Stimulated activated CD8-positive, alpha-beta memory T cell treated with anti-CD3 and anti-CD28 coated beads, Interleukin-15, amount 100 ng/mL, for 48 hours (primary cell): ENCODE data around the gene CAMSAP1.

Experiments used
- DNase-seq, 2 donors: peaks; one replicate each; pipeline ENCODE4 v3.0.0-alpha.2; 2020; ENCODE audit warnings: low read depth in 2 of 2

Gene CAMSAP1

DNA sequence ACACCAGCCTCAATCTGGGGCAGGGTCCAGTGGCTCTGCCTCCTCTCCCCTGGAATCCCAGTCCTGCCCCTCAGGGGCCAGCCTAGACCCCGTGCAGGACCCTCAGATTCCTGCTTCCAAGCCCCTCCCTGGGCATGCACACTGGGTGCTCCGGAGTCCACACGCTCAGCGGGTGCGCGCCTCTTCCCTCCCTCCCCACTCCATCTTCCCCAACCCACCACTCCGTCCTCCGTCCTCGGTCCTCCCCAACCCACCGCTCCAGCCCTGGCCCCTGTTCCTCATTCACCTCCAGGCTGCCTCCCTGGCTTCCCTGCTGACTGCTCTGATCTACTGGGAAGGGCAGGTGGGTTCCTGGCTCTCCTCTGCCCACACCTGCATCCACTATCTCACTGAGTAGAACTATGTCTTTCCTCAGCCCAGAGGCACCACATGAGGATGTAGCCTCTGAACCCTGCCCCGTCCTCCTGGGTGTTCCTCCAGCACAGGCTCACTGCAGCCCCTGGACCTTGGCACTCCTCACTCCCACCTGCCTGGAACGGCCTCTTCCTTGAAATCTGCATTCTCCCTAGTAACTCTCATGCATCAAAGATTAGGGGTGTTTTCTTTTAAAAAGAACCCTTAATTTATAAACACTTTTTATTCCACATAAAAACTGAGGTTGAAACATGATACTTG is 92.8 kb downstream of the CAMSAP1 start:
- no peak for DNase-seq

DNA sequence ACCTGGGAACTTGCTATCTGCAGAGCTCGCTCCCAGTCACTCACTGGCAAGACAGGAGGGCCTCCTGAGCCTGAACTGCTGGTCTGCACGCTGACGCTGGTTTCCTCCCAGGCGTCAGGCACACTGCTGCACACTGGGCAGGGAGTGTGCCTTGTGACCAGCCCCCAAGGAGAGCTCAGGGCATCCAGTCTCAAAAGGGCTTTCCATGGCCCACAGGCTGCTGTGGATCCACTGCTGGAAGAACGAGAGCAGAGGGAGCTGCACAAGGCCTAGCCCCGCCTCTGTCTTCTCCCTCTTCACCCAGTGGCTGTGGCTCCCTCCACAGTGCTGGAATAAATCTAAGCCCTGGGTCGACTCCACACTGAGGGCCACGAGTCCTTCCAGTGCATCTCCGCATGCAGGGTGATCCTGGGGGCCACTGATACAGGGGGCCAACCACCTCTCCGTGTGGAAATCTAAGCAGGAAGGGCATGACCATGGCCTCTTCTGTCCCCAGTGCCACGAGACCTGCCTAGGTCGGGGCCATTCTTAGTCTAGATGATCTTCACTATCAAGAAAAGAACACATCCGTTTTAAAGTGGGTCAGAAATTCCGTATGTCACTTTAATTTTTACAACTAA is 93.6 kb downstream of the CAMSAP1 start:
- DNase-seq = no peak

DNA sequence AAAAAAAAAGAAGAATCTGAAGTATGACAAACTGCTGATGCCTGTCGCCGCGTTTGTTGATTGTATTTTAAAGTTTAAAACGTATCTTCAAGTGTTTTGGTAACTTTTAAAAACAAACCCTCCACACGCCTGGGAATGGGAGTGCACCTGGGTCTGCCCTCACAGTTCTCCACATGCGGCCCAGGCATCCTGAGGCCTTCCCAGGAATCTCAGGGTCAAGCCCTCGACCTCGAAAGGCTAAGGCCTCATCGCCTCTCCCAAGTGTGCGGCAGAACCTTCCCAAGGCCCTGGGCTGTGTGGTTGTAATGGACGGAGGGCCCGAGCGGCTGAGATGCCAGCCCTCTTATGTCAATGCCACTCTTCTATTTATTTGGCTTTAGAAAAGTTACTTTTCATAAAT is 94.4 kb downstream of the CAMSAP1 start:
- no peak for DNase-seq

DNA sequence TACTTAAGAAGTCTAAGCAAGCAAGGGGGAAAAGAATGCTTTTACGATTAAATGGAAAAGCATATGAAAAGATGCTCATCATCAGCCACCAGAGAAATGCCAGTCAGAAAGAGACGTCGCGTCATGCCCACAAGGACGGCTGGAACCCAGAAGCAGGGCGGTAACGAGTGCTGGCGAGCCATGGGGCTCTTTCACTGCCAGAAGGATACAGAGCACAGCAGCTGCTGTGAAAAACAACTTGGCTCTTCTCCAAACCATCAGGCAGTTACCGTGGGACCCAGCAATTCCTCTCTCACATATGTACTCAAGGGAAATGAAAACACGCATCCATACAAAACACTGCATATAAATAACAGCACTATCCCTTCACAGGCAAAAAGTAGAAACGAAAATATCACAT is 95.5 kb downstream of the CAMSAP1 start:
- no peak for DNase-seq

DNA sequence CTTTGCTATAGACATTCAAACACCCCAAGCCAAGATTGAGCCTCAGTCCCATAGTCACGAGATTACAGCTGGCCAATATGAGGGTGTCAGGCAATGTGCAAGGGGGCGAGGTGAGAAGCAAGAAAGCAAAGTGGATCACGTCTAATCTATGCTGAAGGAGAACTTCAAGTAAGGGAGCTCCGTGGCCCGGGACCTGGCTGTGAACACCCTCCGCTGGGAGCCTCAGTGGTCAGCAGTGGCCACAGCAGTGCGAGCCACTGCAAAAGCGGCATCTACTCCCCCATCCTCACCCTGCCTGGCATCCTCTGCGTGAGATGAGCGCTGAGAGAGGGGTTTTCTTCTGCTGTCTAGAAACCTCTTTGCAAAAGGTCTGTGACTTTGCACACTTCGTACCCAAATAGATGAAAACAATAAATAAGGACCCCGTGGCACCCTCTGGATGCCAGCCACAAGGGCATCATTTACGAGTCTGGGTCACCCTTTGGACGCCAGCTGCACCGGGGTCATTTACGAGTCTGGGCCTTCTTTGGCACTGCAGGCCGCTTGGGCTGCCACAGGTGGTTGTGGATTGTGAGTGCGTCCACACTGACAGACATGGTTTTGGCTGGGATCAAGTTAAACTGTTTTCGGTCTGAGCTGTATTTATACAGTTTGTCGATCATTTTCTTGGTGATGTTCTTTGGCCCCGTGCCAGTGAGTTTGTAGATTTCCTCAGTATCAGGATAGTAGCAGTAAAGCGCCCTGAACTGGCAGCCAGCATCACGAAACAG is 96.4 kb downstream of the CAMSAP1 start:
- no peak for DNase-seq

DNA sequence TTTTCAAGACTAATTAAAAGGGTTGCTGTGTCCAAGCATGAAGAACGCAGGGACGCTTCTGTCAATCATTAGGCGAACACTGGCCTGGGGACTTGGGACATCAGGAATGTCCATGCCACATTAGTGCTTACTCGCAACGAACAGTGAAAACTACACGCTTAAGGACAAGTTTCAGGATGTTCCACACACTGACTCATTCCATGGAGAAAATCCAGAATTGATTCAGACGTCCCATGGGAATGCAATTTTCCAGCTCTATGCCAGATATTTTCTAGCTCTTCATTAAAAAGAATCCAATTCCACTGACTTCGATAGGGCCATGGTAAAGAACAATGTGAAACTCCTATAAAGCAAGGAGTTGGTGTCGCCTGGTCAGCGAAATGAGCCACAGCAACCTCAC is 98.2 kb downstream of the CAMSAP1 start:
- no peak for DNase-seq

DNA sequence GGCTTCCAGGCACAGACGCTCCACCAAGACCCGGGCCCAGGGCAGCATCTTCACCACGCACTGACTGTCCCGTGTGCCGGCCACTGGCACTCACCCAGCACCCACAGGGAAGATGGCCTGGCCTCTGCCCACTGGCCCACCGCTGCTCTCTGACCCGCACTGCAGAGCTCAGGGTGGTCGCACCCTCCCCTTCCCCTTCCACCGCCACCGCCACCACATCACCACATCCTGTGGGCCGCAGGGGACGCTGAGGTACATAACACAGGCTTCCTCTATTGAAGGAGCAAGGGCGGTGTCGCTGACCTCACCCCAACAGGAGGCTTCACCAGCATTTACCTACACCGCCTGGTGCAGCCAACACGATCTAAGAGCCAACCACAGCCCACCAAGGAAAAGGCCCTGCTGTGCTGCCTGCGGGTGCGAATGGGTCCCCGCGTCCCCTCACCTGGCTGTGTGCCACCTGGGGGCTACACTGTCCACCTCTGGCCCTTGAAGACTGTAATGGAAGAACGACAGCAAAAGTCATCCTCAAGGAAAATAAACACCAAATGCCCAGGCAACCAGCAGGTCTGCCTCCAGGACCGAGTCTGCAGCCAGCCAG is 101.8 kb downstream of the CAMSAP1 start:
- no peak for DNase-seq

DNA sequence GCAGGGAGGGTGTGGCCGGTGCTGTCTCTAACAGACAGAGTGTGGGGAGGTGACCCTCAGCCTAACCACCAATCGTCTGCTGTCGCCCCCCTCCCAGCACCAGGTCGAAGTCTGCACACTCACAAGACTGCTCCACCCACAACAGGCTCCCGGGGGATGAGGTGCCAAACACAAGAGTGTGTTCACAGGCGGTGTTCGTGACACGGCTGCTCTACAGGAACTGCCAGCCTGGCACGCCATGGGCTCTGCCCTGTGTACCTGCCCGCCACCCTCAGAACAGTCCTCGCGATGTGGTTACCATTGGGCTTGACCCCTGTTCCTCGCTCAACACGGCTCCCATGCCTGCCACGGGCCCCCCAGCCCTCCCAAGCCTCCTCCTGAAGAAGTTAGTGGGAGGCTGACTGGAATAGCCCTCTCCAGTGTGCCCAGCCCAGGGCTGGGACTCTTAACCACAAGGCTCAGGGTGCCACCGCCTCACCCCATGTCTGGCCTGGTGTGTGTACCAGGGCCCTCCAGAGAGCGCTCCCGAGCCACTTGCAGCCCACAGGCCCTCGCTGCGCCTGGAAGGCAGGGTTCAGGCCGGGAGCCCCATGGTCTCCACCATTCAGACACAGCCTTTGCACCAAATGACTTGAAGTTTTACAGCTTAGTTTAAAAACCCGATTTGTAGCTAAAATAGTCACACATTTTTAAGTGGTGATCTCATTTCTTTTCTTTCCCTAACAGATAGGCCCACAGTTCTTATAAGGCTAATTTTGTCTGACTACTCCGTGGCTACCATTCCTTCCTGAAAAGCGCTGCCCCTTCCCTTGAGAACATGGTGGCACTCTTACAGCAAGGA is 102.5 kb downstream of the CAMSAP1 start:
- DNase-seq = no peak

DNA sequence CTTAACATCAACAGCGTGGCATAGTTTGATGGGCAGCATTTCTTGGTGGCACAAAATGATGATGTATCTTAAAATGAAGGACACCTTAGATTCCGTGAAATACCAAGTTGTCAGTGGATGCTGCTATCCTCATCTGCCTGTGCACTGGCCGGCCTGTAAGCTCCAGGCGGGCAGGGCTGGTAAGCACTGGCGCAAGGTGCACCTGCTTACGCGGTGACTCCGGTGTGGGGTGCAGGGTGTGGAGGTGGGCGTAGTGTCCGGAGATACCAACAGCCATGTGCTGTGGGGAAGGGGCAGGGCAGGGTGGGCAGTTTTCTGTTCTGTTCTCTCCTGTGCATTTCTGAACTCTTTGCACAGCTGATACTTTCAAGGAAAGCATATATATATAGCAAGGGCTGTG is 103.9 kb downstream of the CAMSAP1 start:
- no peak for DNase-seq

DNA sequence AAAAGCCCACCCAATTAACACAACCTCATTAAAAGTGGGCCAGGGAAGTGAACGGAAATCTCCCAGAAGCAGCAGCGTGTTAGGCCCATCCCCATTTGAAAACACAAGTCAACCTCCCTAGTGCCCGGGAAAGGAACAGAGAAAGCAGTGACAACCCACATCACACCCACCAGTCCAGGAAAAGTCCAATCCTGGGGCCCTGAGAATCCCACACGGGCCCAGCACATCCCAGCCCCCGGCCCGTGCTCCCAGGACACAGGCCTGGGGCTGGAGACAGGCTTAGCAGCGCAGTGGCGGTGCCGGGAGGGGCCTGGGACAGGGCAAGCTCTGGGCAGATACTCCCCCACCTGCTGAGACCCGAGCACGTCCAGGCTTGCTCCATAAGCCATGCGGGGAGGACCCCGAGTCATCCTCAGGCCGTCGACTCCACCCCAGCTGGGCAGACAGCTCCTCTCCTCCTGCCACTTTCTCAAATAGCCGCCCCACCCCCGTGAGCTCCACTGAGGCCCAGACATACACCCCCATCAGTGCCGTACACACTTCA is 104.4 kb downstream of the CAMSAP1 start:
- no peak for DNase-seq

DNA sequence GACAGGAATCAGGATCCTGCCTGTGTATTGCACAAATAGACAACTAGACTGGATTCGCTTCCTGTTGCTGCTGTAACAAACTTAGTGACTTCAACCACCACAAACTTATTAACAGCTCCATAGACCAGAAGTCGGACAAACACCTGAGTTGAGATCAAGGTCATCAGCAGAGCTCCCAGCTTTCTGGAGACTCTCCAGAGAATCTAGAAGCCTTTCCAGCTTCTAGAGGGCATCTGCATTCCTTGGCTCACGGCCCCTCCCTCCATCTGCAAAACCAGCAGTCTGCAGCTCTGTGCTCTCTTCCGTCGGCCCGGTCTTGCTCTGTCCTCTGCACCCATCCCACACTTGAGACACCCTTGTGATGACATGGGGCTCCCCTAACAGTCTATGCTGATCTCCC is 106.3 kb downstream of the CAMSAP1 start:
- no peak for DNase-seq

DNA sequence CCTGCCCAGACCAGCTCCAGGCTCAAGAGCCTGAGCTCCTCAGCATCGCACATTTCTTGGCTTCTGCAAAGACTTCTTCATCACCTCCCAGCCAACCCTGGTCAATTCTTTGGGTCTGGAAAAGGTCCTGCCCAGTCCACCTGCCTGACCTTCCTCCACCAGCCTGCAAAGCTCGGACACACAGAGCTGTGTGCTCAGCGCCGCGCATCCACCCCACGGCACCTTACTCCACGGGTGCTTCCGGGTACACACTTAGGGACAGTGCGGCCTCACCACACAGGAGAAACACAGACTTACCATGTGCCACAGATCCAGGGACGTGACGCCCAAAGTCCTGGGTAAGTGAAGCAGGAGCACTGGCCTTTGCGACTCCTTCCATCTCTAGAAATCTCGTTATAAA is 108.1 kb downstream of the CAMSAP1 start:
- DNase-seq = no peak

DNA sequence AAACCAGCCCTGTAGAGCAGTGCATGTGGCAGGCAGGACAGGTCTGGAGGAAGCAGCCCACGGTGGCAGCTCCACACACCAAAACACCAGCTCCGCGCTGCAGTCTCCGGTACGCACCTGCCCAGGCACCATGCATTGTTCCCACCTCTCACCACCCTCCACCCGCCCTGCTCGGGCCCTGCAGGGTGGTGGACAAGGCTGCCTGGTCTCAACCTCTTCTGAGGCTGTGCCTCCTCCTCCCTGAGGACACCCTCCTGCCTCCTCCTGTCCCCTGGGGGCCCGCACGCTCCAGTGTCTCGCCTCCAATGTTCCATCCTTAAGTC is 109.1 kb downstream of the CAMSAP1 start:
- DNase-seq = no peak

DNA sequence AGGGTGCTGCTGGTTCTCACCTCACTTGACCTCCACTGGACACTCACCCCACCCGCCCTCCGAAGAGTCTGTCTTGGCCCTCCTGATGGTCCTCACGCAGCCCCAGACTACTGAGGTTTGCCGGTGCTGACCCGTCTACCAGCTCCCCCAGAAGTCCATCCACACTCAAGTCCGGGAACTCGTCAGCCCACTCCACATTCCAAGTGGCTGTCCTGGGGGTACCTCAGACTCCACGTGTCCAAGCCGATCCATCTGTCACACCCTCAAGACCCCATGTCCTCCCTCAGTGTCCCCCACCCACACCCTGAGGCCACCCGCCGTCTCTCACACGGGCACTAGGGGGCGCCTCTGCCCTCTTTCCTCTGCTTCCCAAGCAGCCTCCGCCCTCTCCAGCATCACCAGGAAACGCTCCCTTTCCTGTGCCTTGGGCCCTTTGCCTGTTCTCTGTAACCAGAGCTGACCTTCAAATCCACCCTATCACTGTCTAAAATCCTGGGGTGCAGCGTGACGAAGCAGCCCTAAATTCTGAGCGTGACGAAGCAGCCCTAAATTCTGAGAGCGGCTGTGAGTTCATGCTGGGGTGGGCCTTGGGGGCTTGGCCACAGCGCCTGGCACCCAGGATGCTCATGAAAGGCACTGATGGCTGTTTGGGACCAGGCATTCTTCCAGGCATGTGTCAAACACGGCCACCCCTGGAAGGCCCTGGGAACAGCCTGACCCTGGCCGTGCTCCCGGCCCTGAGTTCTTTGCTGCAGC is 109.7 kb downstream of the CAMSAP1 start:
- no peak for DNase-seq

DNA sequence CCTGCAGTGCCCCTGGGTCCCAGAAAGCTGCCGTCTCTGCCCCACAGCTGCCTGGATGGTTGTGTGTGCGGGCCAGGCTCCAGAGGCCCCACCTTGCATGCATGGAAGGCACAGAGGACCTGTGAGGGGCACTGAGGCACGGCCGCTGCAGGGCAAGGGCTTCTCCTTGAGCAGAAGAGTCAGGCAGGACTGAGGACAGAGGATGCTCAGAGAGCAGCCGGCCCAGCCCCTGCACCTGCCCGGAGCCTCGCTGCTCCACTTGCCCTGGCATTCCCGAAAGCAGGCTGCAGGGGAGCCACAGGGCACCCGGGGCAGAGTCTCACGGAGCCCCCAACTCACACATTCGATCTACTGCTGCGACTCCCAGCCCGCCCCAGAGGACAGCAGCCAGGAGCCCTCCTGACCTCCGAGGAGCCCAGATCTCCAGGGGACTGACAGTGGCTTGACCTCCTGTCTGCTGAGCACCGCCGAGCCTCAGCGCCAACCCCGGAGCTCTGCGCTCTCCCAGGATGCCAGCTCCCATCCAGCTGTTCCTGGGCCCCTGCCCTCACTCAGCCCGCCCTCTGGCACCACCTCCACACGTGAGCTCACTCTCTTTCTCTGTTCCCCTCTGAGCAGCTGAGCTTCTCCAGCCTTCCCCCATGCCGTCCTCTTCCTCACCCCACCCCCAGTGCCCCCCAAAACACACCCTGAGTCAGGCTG is 110.4 kb downstream of the CAMSAP1 start:
- no peak for DNase-seq

DNA sequence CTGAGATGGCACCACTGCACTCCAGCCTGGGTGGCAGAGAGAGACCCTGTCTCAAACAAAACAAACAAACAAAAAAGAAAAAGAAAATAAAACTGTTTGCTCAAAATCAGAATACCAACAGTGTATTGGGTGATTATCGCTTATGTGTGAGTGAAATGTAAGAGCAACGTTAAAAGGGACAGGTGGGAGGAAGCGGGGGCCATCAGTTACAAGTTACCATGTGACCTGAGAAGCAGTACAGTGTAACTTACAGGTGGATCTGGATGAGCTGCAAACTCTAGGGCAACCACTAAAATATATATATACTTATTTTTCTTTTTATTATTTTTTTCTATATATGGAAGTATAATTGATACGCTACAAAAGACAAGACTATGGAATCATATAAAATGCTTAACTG is 112.0 kb downstream of the CAMSAP1 start:
- no peak for DNase-seq

DNA sequence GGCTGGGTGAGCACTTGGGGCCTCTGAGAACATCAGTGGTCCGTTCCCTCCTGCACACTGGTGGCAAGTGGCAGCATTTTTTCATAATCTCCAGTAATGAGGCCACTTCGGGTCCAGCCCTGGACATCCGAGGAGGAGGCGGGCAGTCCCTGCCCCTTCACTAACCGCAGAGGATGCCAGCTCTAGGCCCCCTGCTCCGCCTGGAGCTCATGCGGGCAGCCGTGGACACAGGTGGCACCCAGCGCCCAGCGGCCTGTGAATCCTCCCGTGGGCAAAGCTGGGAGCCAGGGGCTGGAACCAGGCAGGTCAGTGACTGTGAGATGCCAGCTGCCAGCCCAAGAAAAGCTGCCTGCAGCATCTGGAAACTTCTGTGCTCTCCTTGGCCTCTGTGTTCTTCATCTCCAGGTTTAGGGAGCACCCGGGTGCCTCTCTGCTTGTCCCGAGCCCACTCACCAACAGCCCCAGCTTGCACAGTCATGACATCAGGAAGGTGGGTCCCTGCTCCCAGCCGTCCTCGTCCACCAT is 112.9 kb downstream of the CAMSAP1 start:
- DNase-seq = no peak

DNA sequence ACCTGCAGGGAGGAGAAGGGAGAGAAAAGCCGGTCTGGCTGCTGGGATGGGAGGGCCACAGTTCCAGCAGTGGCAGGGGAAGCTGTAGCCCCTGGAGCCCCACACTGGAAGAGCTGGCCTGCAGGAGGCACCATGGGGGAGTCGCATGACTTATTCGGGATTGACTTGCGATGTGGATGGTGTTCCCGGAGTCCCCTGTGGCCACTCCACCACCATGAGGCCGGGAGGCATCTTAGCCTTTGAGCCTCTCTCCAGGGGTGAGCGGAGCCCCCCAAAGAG is 113.3 kb downstream of the CAMSAP1 start:
- DNase-seq = no peak

DNA sequence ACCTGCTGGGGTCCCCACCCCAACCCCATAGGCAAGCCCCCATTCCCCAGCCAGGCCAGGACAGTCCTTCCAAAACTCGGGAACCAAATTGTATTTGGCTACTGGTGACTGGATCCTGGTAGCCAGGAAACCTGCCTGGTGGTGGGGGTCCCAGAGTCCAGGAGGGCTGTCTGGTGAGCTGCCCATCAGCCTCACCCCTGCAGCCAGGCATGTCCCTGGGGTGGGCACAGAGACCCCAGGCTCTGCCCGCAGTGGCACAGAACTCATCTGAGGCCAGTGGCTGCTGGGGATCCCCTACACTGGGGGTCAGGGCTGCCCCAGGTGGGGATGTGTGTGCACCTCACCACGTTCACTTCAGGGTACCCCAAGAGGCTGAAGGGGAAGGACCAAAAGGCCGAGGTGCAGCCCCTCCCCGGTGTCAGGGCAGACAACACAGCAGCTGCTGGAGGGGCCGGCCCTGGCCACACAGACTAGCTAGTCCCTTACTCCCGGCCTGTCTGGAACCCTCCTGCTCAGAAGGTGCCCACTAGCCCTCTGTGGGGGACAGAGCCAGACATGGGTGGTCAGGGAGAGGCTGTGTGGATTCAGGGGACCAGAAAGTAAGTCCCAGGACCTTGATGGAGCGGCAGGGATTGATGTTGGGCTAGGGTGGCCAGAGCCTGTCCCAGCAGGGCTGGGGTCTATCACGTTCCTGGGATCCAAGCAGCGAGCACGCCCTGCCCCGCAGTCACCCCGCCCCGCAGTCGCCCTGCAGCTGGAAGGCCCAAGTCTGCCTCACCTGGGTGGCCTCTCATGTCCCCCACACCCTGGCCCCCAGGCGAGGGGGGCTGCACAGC is 113.9 kb downstream of the CAMSAP1 start:
- no peak for DNase-seq
